ENCODE data around the gene DHPS.

DHPS gene

DNA sequence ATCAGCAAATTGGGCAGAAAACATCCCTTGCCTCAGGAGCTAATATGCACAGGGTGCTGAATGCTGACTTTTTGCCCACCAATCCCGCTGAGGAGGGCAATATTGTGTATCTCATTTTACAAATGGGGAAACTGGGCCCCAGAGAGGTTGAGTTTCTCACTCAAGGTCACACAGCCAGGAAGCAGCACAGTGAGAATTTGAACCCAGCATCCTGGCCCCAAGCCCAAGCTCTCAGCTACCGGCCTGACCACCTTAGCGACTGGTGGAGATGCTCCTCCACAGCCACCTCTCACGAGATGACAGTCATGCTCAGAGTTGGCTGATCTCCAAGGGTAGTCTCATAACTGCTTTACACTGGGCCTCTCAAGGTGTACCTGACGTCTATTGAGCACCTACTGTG is 11.3 kb upstream of the DHPS start:
- H3K27me3 ChIP-seq (ENCODE audit: control insufficient read depth, low read length) = no peaks in the 10 kb centered on the region
- H3K79me2 ChIP-seq (ENCODE audit: control insufficient read depth, low read length) = peaks cover 4% of the 10 kb centered on the region
- no peak overlapping the region for H3K27ac ChIP-seq (ENCODE audit: low read depth, low read length)
- no peaks in the 10 kb centered on the region for H3K9me2 ChIP-seq (replicated peaks; ENCODE audit: control insufficient read depth, low read length)
- no peaks in the 10 kb centered on the region for H3K36me3 ChIP-seq (ENCODE audit: control insufficient read depth, low read length)
- H3K9me3 ChIP-seq (ENCODE audit: control insufficient read depth, insufficient read depth, low read length) = no peaks in the 10 kb centered on the region
- H3K4me3 ChIP-seq (ENCODE audit: low read length) = no peak overlapping the region
- H4K20me1 ChIP-seq (ENCODE audit: control insufficient read depth, insufficient read depth, low read depth, low read length) = no peaks in the 10 kb centered on the region
- H3F3A ChIP-seq (ENCODE audit: control insufficient read depth, insufficient read depth) = peaks cover 11% of the 10 kb centered on the region
- no peak for TF ChIP-seq EZH2phosphoT487 (IDR thresholded peaks at IDR 0.05; ENCODE audit: borderline replicate concordance, low read length)
- TF ChIP-seq, protein P1, sequence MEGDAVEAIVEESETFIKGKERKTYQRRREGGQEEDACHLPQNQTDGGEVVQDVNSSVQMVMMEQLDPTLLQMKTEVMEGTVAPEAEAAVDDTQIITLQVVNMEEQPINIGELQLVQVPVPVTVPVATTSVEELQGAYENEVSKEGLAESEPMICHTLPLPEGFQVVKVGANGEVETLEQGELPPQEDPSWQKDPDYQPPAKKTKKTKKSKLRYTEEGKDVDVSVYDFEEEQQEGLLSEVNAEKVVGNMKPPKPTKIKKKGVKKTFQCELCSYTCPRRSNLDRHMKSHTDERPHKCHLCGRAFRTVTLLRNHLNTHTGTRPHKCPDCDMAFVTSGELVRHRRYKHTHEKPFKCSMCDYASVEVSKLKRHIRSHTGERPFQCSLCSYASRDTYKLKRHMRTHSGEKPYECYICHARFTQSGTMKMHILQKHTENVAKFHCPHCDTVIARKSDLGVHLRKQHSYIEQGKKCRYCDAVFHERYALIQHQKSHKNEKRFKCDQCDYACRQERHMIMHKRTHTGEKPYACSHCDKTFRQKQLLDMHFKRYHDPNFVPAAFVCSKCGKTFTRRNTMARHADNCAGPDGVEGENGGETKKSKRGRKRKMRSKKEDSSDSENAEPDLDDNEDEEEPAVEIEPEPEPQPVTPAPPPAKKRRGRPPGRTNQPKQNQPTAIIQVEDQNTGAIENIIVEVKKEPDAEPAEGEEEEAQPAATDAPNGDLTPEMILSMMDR (IDR thresholded peaks at IDR 0.05; ENCODE audit: low read depth, low read length, poor library complexity, severe bottlenecking) = no peak
- H3K4me1 ChIP-seq (ENCODE audit: control insufficient read depth, low read length) = peaks cover 23% of the 10 kb centered on the region
- no peak overlapping the region for H3K4me2 ChIP-seq (ENCODE audit: low read length)

DNA sequence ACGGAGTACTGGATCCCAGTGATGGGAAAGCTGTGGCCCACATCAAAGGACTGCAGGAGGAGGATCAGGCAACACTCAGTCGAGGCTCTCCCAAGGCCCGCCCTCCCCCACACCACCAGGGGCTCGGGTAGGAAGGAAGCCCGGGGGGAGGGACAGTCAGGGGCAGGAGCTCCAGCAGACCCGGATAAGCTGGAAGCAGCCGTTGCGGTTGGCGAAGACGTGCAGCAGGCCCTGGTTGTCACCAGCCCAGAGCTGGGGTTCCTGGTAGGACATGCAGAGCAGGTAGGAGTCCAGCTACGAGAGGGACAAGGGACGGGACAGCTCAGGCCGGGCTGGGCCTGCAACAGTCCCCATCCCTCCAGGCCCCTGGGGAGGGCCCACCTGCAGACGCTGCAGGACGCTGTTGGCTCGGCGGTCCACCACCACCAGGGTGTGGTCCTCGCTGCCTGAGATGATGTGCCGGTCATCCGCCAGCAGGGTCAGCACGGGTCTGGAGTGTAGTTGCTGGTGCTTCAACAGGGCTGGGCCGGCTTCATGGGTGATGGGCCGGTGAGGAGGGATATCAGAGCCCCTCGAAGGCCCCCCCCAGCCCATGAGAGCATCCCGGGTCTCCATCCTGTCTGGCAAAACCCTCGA is 8.0 kb upstream of the DHPS start:
- Histone ChIP-seq H3K27me3 (ENCODE audit: control insufficient read depth, low read length) (no peaks in the 10 kb centered on the region), H3K9me2 (replicated peaks; ENCODE audit: control insufficient read depth, low read length) (no peaks in the 10 kb centered on the region), H3K79me2 (ENCODE audit: control insufficient read depth, low read length) (no peaks in the 10 kb centered on the region), H3K27ac (ENCODE audit: low read depth, low read length) (no peak overlapping the region), H3K4me1 (ENCODE audit: control insufficient read depth, low read length) (no peaks in the 10 kb centered on the region), H3K4me2 (ENCODE audit: low read length) (no peak overlapping the region), H3K4me3 (ENCODE audit: low read length) (no peak overlapping the region), H3K36me3 (ENCODE audit: control insufficient read depth, low read length) (no peaks in the 10 kb centered on the region), H3F3A (ENCODE audit: control insufficient read depth, insufficient read depth) (no peaks in the 10 kb centered on the region), H3K9me3 (ENCODE audit: control insufficient read depth, insufficient read depth, low read length) (no peaks in the 10 kb centered on the region), H4K20me1 (ENCODE audit: control insufficient read depth, insufficient read depth, low read depth, low read length) (no peaks in the 10 kb centered on the region)
- TF ChIP-seq, protein P1 (IDR thresholded peaks at IDR 0.05; ENCODE audit: low read depth, low read length, poor library complexity, severe bottlenecking) = no peak

DNA sequence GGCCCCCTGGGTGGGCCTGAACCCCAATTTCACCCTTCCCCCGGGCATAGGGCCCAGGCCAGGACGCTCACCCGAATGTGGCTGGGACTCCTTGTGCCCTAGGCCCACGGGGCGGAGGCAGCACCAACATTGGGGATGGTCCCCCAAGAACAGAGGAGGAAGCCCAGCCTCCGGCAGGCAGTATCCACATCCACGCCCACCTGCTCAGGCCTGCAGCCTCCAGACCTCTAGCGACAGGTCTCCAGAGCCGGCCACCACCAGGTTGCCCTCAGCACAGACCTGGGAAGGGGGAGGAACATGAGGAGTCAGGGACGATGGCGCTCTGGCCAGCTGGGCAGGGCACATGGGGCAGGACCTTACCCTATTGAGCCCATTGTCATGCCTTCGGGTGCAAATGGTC is 7.3 kb upstream of the DHPS start:
- H3K9me3 ChIP-seq (ENCODE audit: control insufficient read depth, insufficient read depth, low read length) = no peaks in the 10 kb centered on the region
- no peaks in the 10 kb centered on the region for H3K9me2 ChIP-seq (replicated peaks; ENCODE audit: control insufficient read depth, low read length)
- no peaks in the 10 kb centered on the region for H3K36me3 ChIP-seq (ENCODE audit: control insufficient read depth, low read length)
- no peaks in the 10 kb centered on the region for H3K79me2 ChIP-seq (ENCODE audit: control insufficient read depth, low read length)
- no peaks in the 10 kb centered on the region; the same call in 1 of the 2 replicates for H3F3A ChIP-seq (ENCODE audit: control insufficient read depth, insufficient read depth)
- H3K4me2 ChIP-seq (ENCODE audit: low read length) = no peak overlapping the region
- no peaks in the 10 kb centered on the region for H3K27me3 ChIP-seq (ENCODE audit: control insufficient read depth, low read length)
- H3K27ac ChIP-seq (ENCODE audit: low read depth, low read length) = no peak overlapping the region
- no peaks in the 10 kb centered on the region for H4K20me1 ChIP-seq (ENCODE audit: control insufficient read depth, insufficient read depth, low read depth, low read length)
- TF ChIP-seq, protein P1 (IDR thresholded peaks at IDR 0.05; ENCODE audit: low read depth, low read length, poor library complexity, severe bottlenecking) = no peak
- TF ChIP-seq EZH2phosphoT487 (IDR thresholded peaks at IDR 0.05; ENCODE audit: borderline replicate concordance, low read length) = no peak
- no peaks in the 10 kb centered on the region for H3K4me1 ChIP-seq (ENCODE audit: control insufficient read depth, low read length)
- H3K4me3 ChIP-seq (ENCODE audit: low read length) = no peak overlapping the region

Data from DOHH2 (cell line).